HepG2 (cell line): ENCODE measurements around the gene LDLRAD3. TPM values are rescaled to one million over a fixed set of nuclear protein-coding genes. Genes with fewer than 3 reads are reported as not detected.

ENCODE experiments used
- ATAC-seq: fragments of 200-7000 bp; cut with Tn5 transposase; 3 replicates; pipeline ENCODE4 v1.9.1; 2020; ENCODE audit warnings: mild to moderate bottlenecking, moderate library complexity
- BruUV-seq: library from RNA; stranded (reverse); fragments of 400-500 nt; replicated peaks from 2 replicates; lab custom pipeline; 2021; lab: Mats Ljungman, UMichigan
- CTCF ChIA-PET: fragments of 300-600 bp; formaldehyde crosslinking; extraction: SDS; loops from one replicate; lab custom pipeline; 2021; ENCODE audit warnings: low total read pairs, inconsistent platforms, low intra/inter-chr PET ratio; lab: Yijun Ruan, JAX
- POLR2A ChIA-PET: fragments of 350-600 bp; sonication (Branson Sonifier 250); formaldehyde crosslinking; loops from one replicate; lab custom pipeline; 2020; ENCODE audit warnings: antibody characterized with exemption, inconsistent platforms; lab: Yijun Ruan, JAX
- DNase-seq: peaks from one replicate; pipeline ENCODE4 v3.0.0-alpha.2; 2015; ENCODE audit warnings: low spot score
- FAIRE-seq: peaks from 3 replicates; lab custom pipeline; 2011; peaks lifted over from hg19 to GRCh38; lab: Jason Lieb, UNC
- H2AFZ ChIP-seq: one replicate; pipeline ENCODE4 v1.6.1; 2011; ENCODE audit warnings: low read length, inconsistent platforms
- H3K27ac ChIP-seq: fragments of 300-600 bp; 3 replicates; pipeline ENCODE4 v1.8.0; 2011; ENCODE audit warnings: mixed run types, mild to moderate bottlenecking, mixed read lengths, low read length, inconsistent platforms; ENCODE audit not compliant: insufficient read depth; ENCODE audit errors: extremely low read length
- H3K27me3 ChIP-seq, 2 experiments: fragments of 200-600 bp in 1 of 2; 2 replicates in 1 of 2; 3 replicates in 1 of 2; pipeline versions ENCODE4 v1.6.0 to v1.8.0; 2011; ENCODE audit warnings: low read length in 2 of 2, mild to moderate bottlenecking in 2 of 2, moderate library complexity in 2 of 2, inconsistent platforms in 1 of 2; ENCODE audit not compliant: insufficient read depth in 2 of 2, control insufficient read depth in 1 of 2
- H3K36me3 ChIP-seq, 2 experiments: fragments of 200-600 bp in 1 of 2; replicated peaks in 1 of 2; 2 replicates in 1 of 2; 3 replicates in 1 of 2; pipeline versions ENCODE4 v1.5.1 to v1.8.0; 2011; ENCODE audit warnings: low read length in 2 of 2, inconsistent platforms in 1 of 2; ENCODE audit not compliant: insufficient read depth in 2 of 2, control insufficient read depth in 1 of 2
- H3K4me1 ChIP-seq: 2 replicates; pipeline ENCODE4 v1.5.1; 2012; ENCODE audit warnings: low read length, inconsistent platforms; ENCODE audit not compliant: insufficient read depth
- H3K4me2 ChIP-seq: 2 replicates; pipeline ENCODE4 v1.6.0; 2011; ENCODE audit warnings: low read depth, low read length, inconsistent platforms
- H3K4me3 ChIP-seq, 3 experiments: fragments of 200-600 bp in 1 of 3; sonication (generic), shearing (Covaris generic) in 1 of 3; replicated peaks in 1 of 3; 2 replicates each; pipeline ENCODE4 v1.5.1; 2011 to 2016; ENCODE audit warnings: low read length in 3 of 3, inconsistent platforms in 2 of 3, low read depth in 2 of 3, mild to moderate bottlenecking in 2 of 3, control low read depth in 1 of 3, mixed read lengths in 1 of 3; ENCODE audit not compliant: insufficient read depth in 1 of 3
- H3K79me2 ChIP-seq: one replicate; pipeline ENCODE4 v1.6.1; 2011; ENCODE audit warnings: low read length, inconsistent platforms; ENCODE audit not compliant: insufficient read depth
- H3K9ac ChIP-seq: 2 replicates; pipeline ENCODE4 v1.6.0; 2011; ENCODE audit warnings: mild to moderate bottlenecking, low read depth, low read length, inconsistent platforms; ENCODE audit not compliant: insufficient read depth
- H3K9me3 ChIP-seq: 2 replicates; pipeline ENCODE4 v1.5.1; 2012; ENCODE audit warnings: mild to moderate bottlenecking, low read length
- H4K20me1 ChIP-seq: 2 replicates; pipeline ENCODE4 v1.6.0; 2011; ENCODE audit warnings: inconsistent platforms, mild to moderate bottlenecking, low read length, moderate library complexity; ENCODE audit not compliant: insufficient read depth
- ATM ChIP-seq: fragments of 450-650 bp; IDR thresholded peaks from 2 replicates; pipeline ENCODE4 v1.7.1; 2017; ENCODE audit warnings: mild to moderate bottlenecking, borderline replicate concordance
- CTCF ChIP-seq: sonication (generic); formaldehyde crosslinking; IDR thresholded peaks from 2 replicates; pipeline ENCODE4 v1.5.0; 2020; ENCODE audit warnings: mild to moderate bottlenecking, missing genetic modification reagents, moderate library complexity
- JUNB ChIP-seq: sonication (generic); formaldehyde crosslinking; IDR thresholded peaks from 2 replicates; pipeline ENCODE4 v1.8.0; 2022; ENCODE audit warnings: missing genetic modification reagents, mild to moderate bottlenecking, borderline replicate concordance
- KDM3A ChIP-seq: IDR thresholded peaks from 2 replicates; pipeline ENCODE4 v1.6.1; 2018; ENCODE audit warnings: low read depth, missing compliant biosample characterization
- NONO ChIP-seq, 2 experiments: fragments of 450-650 bp in 1 of 2; sonication (generic) in 1 of 2; formaldehyde crosslinking in 1 of 2; IDR thresholded peaks in 1 of 2; conservative IDR thresholded peaks in 1 of 2; 2 replicates each; pipeline versions ENCODE4 v1.6.1 to v1.8.0; 2017 to 2022; ENCODE audit warnings: mild to moderate bottlenecking in 1 of 2, missing genetic modification reagents in 1 of 2, moderate library complexity in 1 of 2
- SAP130 ChIP-seq: IDR thresholded peaks from 2 replicates; pipeline ENCODE4 v1.6.1; 2016; ENCODE audit warnings: low read depth
- SMC3 ChIP-seq: IDR thresholded peaks from 2 replicates; pipeline ENCODE4 v1.6.1; 2011; ENCODE audit warnings: low read length, improper control_type of control experiment
- SOX5 ChIP-seq: IDR thresholded peaks from 2 replicates; pipeline ENCODE4 v1.6.1; 2016; ENCODE audit warnings: borderline replicate concordance
- SP140L ChIP-seq: sonication (generic); formaldehyde crosslinking; IDR thresholded peaks from 2 replicates; pipeline ENCODE4 v1.4.0; 2020; ENCODE audit warnings: missing genetic modification reagents, borderline replicate concordance
- SPEN ChIP-seq: sonication (generic); formaldehyde crosslinking; IDR thresholded peaks from 2 replicates; pipeline ENCODE4 v1.5.1; 2020; ENCODE audit warnings: low read depth, mild to moderate bottlenecking, missing genetic modification reagents
- STAG1 ChIP-seq: sonication (generic); formaldehyde crosslinking; IDR thresholded peaks from 2 replicates; pipeline ENCODE4 v1.4.0; 2020; ENCODE audit warnings: missing genetic modification reagents
- TSC22D2 ChIP-seq: sonication (generic); formaldehyde crosslinking; IDR thresholded peaks from 2 replicates; pipeline ENCODE4 v1.5.1; 2020; ENCODE audit warnings: missing genetic modification reagents, mild to moderate bottlenecking, borderline replicate concordance
- ZNF333 ChIP-seq: sonication (generic); formaldehyde crosslinking; IDR thresholded peaks from 2 replicates; pipeline ENCODE4 v1.4.0; 2020; ENCODE audit warnings: mild to moderate bottlenecking, missing genetic modification reagents, borderline replicate concordance
- ZNF337 ChIP-seq: sonication (generic); formaldehyde crosslinking; IDR thresholded peaks from 2 replicates; pipeline ENCODE4 v1.5.1; 2020; ENCODE audit warnings: missing genetic modification reagents, low read depth, mild to moderate bottlenecking, borderline replicate concordance
- ZNF562 ChIP-seq: sonication (generic); formaldehyde crosslinking; IDR thresholded peaks from 2 replicates; pipeline ENCODE4 v1.8.0; 2022; ENCODE audit warnings: missing genetic modification reagents, borderline replicate concordance
- WGBS: methylation state at CpG from one replicate; pipeline ENCODE4 v1.1.6; 2017; ENCODE audit warnings: low lambda C conversion rate; 5-methylcytosine and 5-hydroxymethylcytosine counted together
- in situ Hi-C: cut with HindIII; loops from 2 replicates; pipeline ENCODE4 v1.10.0; 2017; ENCODE audit warnings: low pct_unique_long_range_greater_than_20kb; ENCODE audit not compliant: extremely low pct_ligation_motif_present
- intact Hi-C: fragments of 100-400 bp; cut with micrococcal nuclease; formaldehyde crosslinking; loops from one replicate; pipeline ENCODE4 v1.10.0; 2022; ENCODE audit not compliant: unreplicated experiment
- polyA plus RNA-seq, 8 experiments: library from polyadenylated mRNA; depleted of rRNA in 3 of 8; stranded (reverse) in 7 of 8; unstranded in 1 of 8; fragments of >200 nt; fragmentation: Illumina TruSeq in 4 of 8; extraction: Trizol in 4 of 8; gene quantifications; 2 replicates each; pipeline versions ENCODE4 v1.2.1 to v1.2.3, GENCODE V29; 2011 to 2016; ENCODE audit warnings: low read depth in 4 of 8, missing spikeins in 1 of 8, mixed read lengths in 1 of 8; ENCODE audit not compliant: insufficient read depth in 1 of 8
- total RNA-seq, 5 experiments: library from RNA; depleted of rRNA; stranded (reverse); fragments of >200 nt; fragmentation: Illumina TruSeq; extraction: Trizol; gene quantifications; 2 replicates each; pipeline ENCODE4 v1.2.3, GENCODE V29; 2016; ENCODE audit warnings: low read depth in 1 of 5
- TF ChIP-seq, protein P1 (sequence below): sonication (generic); formaldehyde crosslinking; IDR thresholded peaks from 2 replicates; pipeline ENCODE4 v1.8.0; 2022; ENCODE audit warnings: missing genetic modification reagents, low read depth, mild to moderate bottlenecking, borderline replicate concordance
- TF ChIP-seq, protein P2 (sequence below): sonication (generic); formaldehyde crosslinking; IDR thresholded peaks from 2 replicates; pipeline ENCODE4 v1.5.0; 2020; ENCODE audit warnings: mild to moderate bottlenecking, missing genetic modification reagents

Gene LDLRAD3
- total and polyA plus RNA-seq, 2 of the 13 experiments (the other 11 are each of a cell fraction or from before 2014, with no cell fraction given), result 0.50 to 0.60 TPM

GRCh38 chr11:36069576-36070212, 125.8 kb downstream of the LDLRAD3 start:
- 19% methylated on average over 10 of the region's 10 CpGs for WGBS
- no TSS peak for BruUV-seq
- Histone ChIP-seq H3K4me3 (no peak overlapping the region), H2AFZ (no peak overlapping the region), H3K4me2 (no peak overlapping the region)
- intact Hi-C loops, result no loop called here
- no peak for TF ChIP-seq NONO (IDR thresholded peaks at IDR 0.05)
- no peak for TF ChIP-seq NONO (CRISPR knock-in tag; conservative IDR thresholded peaks at IDR 0.05)
- no peak for TF ChIP-seq SAP130 (CRISPR knock-in tag)
- no peak for TF ChIP-seq KDM3A
- TF ChIP-seq ZNF562 (CRISPR knock-in tag), result no peak
- TF ChIP-seq JUNB (CRISPR knock-in tag), result no peak
- TF ChIP-seq, protein P1, sequence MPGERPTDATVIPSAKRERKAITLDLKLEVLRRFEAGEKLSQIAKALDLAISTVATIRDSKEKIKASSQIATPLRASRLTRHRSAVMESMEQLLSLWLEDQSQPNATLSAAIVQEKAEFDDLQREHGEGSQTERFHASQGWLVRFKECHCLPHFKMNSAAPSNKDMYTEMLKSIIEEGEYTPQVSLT, result no peak
- peak; percentile 14; the same call in 1 of the 2 replicates for TF ChIP-seq STAG1 (CRISPR knock-in tag)
- TF ChIP-seq CTCF (CRISPR knock-in tag), result peak; percentile 18; the same call in 1 of the 2 replicates
- TF ChIP-seq ZNF337 (CRISPR knock-in tag), result no peak
- TF ChIP-seq TSC22D2 (CRISPR knock-in tag), result no peak
- TF ChIP-seq SMC3, result no peak
- TF ChIP-seq ZNF333 (CRISPR knock-in tag), result no peak
- TF ChIP-seq, protein P2, sequence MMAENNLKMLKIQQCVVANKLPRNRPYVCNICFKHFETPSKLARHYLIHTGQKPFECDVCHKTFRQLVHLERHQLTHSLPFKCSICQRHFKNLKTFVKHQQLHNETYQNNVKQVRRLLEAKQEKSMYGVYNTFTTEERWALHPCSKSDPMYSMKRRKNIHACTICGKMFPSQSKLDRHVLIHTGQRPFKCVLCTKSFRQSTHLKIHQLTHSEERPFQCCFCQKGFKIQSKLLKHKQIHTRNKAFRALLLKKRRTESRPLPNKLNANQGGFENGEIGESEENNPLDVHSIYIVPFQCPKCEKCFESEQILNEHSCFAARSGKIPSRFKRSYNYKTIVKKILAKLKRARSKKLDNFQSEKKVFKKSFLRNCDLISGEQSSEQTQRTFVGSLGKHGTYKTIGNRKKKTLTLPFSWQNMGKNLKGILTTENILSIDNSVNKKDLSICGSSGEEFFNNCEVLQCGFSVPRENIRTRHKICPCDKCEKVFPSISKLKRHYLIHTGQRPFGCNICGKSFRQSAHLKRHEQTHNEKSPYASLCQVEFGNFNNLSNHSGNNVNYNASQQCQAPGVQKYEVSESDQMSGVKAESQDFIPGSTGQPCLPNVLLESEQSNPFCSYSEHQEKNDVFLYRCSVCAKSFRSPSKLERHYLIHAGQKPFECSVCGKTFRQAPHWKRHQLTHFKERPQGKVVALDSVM (CRISPR knock-in tag), result no peak
- TF ChIP-seq SOX5, result no peak
- no peak for TF ChIP-seq SP140L
- TF ChIP-seq ATM, result no peak
- TF ChIP-seq SPEN (CRISPR knock-in tag), result no peak
- TF ChIP-seq, all 625 proteins: peak for 2
- no peaks in the 10 kb centered on the region for H4K20me1 ChIP-seq
- no peak overlapping the region for H3K9ac ChIP-seq
- H3K9me3 ChIP-seq, result peaks cover 6% of the 10 kb centered on the region; the same call in 1 of the 2 replicates
- ChIA-PET POLR2A (no interaction called here), CTCF (no interaction called here)
- H3K4me1 ChIP-seq, result no peaks in the 10 kb centered on the region
- in situ Hi-C loops, result no loop called here
- no peak for DNase-seq
- no peaks in the 10 kb centered on the region for H3K79me2 ChIP-seq
- peak; percentile 43; the same call in 2 of the 3 replicates for ATAC-seq
- no peak overlapping the region for H3K27ac ChIP-seq
- FAIRE-seq, result no peak
- H3K36me3 ChIP-seq, result no peaks in the 10 kb centered on the region
- H3K27me3 ChIP-seq, result peaks cover 1 to 7% of the 10 kb centered on the region in 2 experiments; a peak in 2 of 5 replicates
